ENCODE measurements around the gene IL6R. TPM values are rescaled to one million over a fixed set of nuclear protein-coding genes. Genes with fewer than 3 reads are reported as not detected.
"Not testable (repeated sequence)": the region's sequence is repeated elsewhere in the genome, so short reads cannot be mapped to it uniquely, and the experiment has no call there.

Gene IL6R
- 10 to 100 TPM; 11.8 to 21.8 TPM for total RNA-seq

GRCh38 chr1:154404984-154405746, at the start of gene IL6R:
IL6R (plus strand) TSS chr1:154405343; CDS start chr1:154405630, 287 bp downstream.
- Histone ChIP-seq H3K27ac (peak within 1 kb of the TSS; percentile 96 to 99), H3K9me3 (no peaks in the 10 kb centered on the region), H3K4me1 (peaks cover 0 to 43% of the 10 kb centered on the region in 2 donors), H3K36me3 (no peaks in the 10 kb centered on the region), H3K27me3 (no peaks in the 10 kb centered on the region), H3K4me3 (peak within 1 kb of the TSS; percentile 74 to 77)
- peak; percentile 98 for DNase-seq (ENCODE audit: low spot score)
- peak; percentile 47 to 78 for TF ChIP-seq CTCF (IDR thresholded peaks at IDR 0.05)

- DNase-seq (ENCODE audit: low spot score): no peak
- Histone ChIP-seq H3K36me3 (no peaks in the 10 kb centered on the region), H3K4me3 (no peak overlapping the region), H3K9me3 (no peaks in the 10 kb centered on the region), H3K4me1 (peaks cover 0 to 4% of the 10 kb centered on the region in 2 donors), H3K27ac (no peak overlapping the region), H3K27me3 (no peaks in the 10 kb centered on the region)
- no peak for TF ChIP-seq CTCF (IDR thresholded peaks at IDR 0.05)
Measured at GRCh38 chr1:154358519-154358918, 46.6 kb upstream of the IL6R start.

GRCh38 chr1:154360288-154360687, 44.9 kb upstream of the IL6R start:
- no peak for DNase-seq (ENCODE audit: low spot score)
- H3K4me1 ChIP-seq: no peaks in the 10 kb centered on the region
- no peak for TF ChIP-seq CTCF (IDR thresholded peaks at IDR 0.05)
- H3K36me3 ChIP-seq: no peaks in the 10 kb centered on the region
- no peak overlapping the region for H3K4me3 ChIP-seq
- no peaks in the 10 kb centered on the region for H3K27me3 ChIP-seq
- no peaks in the 10 kb centered on the region for H3K9me3 ChIP-seq
- no peak overlapping the region for H3K27ac ChIP-seq

- H3K4me3 ChIP-seq; DNase-seq (ENCODE audit: low spot score); H3K27ac ChIP-seq: not testable (repeated sequence)
Measured at GRCh38 chr1:154360881-154361280, 44.3 kb upstream of the IL6R start.

GRCh38 chr1:154361357-154361756, 43.8 kb upstream of the IL6R start:
- Histone ChIP-seq H3K36me3 (no peaks in the 10 kb centered on the region), H3K4me3 (no peak overlapping the region), H3K27me3 (no peaks in the 10 kb centered on the region), H3K9me3 (no peaks in the 10 kb centered on the region), H3K4me1 (no peaks in the 10 kb centered on the region), H3K27ac (no peak overlapping the region)
- no peak for DNase-seq (ENCODE audit: low spot score)
- no peak for TF ChIP-seq CTCF (IDR thresholded peaks at IDR 0.05)

More at GRCh38 chr1:154360881-154361280, 44.3 kb upstream of the IL6R start:
- not testable (repeated sequence) for H3K9me3 ChIP-seq, H3K36me3 ChIP-seq, H3K4me1 ChIP-seq, H3K27me3 ChIP-seq

- Histone ChIP-seq H3K36me3 (no peaks in the 10 kb centered on the region), H3K27ac (no peak overlapping the region), H3K4me3 (no peak overlapping the region), H3K9me3 (no peaks in the 10 kb centered on the region), H3K4me1 (no peaks in the 10 kb centered on the region), H3K27me3 (no peaks in the 10 kb centered on the region)
- DNase-seq (ENCODE audit: low spot score): no peak
- no peak for TF ChIP-seq CTCF (IDR thresholded peaks at IDR 0.05)
Measured at GRCh38 chr1:154371436-154371835, 33.7 kb upstream of the IL6R start.

- H3K4me1 ChIP-seq; DNase-seq (ENCODE audit: low spot score); H3K27me3 ChIP-seq; H3K27ac ChIP-seq; H3K9me3 ChIP-seq; H3K4me3 ChIP-seq; H3K36me3 ChIP-seq: not testable (repeated sequence)
Measured at GRCh38 chr1:154373777-154374357, 31.3 kb upstream of the IL6R start.

Data from right atrium auricular region (tissue), 2 donors.